HEK293T (cell line): ENCODE data around the gene LRIG2.

Experiments used
- ARNT ChIP-seq: fragments of 450-650 bp; IDR thresholded peaks from 2 replicates; pipeline ENCODE4 v1.6.1; 2017; ENCODE audit warnings: mild to moderate bottlenecking
- BHLHE40 ChIP-seq: fragments of 450-650 bp; IDR thresholded peaks from 2 replicates; pipeline ENCODE4 v1.6.1; 2016; ENCODE audit warnings: mild to moderate bottlenecking, moderate library complexity, borderline replicate concordance
- FOXM1 ChIP-seq: fragments of 450-650 bp; IDR thresholded peaks from 2 replicates; pipeline ENCODE4 v1.6.1; 2017; ENCODE audit warnings: mild to moderate bottlenecking, borderline replicate concordance
- L3MBTL2 ChIP-seq: fragments of 450-650 bp; conservative IDR thresholded peaks from 2 replicates; pipeline ENCODE4 v1.6.1; 2016; ENCODE audit warnings: mild to moderate bottlenecking
- LEF1 ChIP-seq: fragments of 450-650 bp; IDR thresholded peaks from 2 replicates; pipeline ENCODE4 v1.6.1; 2017; ENCODE audit warnings: mild to moderate bottlenecking, borderline replicate concordance
- SP1 ChIP-seq: fragments of 450-650 bp; IDR thresholded peaks from 2 replicates; pipeline ENCODE4 v1.6.1; 2017
- SUZ12 ChIP-seq: fragments of 450-650 bp; IDR thresholded peaks from 2 replicates; pipeline ENCODE4 v1.6.1; 2016; ENCODE audit warnings: mild to moderate bottlenecking
- ZNF384 ChIP-seq: fragments of 450-650 bp; IDR thresholded peaks from 2 replicates; pipeline ENCODE4 v1.6.1; 2016
- TF ChIP-seq, protein P1 (sequence below): fragments of 450-650 bp; IDR thresholded peaks from 2 replicates; pipeline ENCODE4 v1.6.1; 2016

GRCh38 chr1:113166473-113166872 is 93.5 kb downstream of the LRIG2 start:
- TF ChIP-seq ZNF384 (no peak), L3MBTL2 (no peak), SP1 (no peak), SUZ12 (no peak), BHLHE40 (no peak), FOXM1 (no peak), LEF1 (no peak), ARNT (no peak)
- TF ChIP-seq, protein P1, sequence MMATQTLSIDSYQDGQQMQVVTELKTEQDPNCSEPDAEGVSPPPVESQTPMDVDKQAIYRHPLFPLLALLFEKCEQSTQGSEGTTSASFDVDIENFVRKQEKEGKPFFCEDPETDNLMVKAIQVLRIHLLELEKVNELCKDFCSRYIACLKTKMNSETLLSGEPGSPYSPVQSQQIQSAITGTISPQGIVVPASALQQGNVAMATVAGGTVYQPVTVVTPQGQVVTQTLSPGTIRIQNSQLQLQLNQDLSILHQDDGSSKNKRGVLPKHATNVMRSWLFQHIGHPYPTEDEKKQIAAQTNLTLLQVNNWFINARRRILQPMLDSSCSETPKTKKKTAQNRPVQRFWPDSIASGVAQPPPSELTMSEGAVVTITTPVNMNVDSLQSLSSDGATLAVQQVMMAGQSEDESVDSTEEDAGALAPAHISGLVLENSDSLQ, result no peak
